Astrocyte (in vitro differentiated cells and primary cell): ENCODE measurements around the gene NPL. TPM values are rescaled to one million over a fixed set of nuclear protein-coding genes. Genes with fewer than 3 reads are reported as not detected.

Source experiments
- DNase-seq: peaks from one replicate; pipeline ENCODE4 v3.0.0-alpha.2; 2010; ENCODE audit warnings: low read depth
- FAIRE-seq: peaks from 2 replicates; lab custom pipeline; 2011; peaks lifted over from hg19 to GRCh38; lab: Jason Lieb, UNC
- H2AFZ ChIP-seq: 2 replicates; pipeline ENCODE4 v1.6.0; 2012; ENCODE audit warnings: low read depth, low read length, inconsistent platforms
- H3K27ac ChIP-seq: 2 replicates; pipeline ENCODE4 v1.5.1; 2011; ENCODE audit warnings: low read depth, low read length, inconsistent platforms
- H3K27me3 ChIP-seq: 2 replicates; pipeline ENCODE4 v1.6.0; 2011; ENCODE audit warnings: low read length, inconsistent platforms; ENCODE audit not compliant: insufficient read depth
- H3K36me3 ChIP-seq: 2 replicates; pipeline ENCODE4 v1.5.1; 2011; ENCODE audit warnings: low read length, inconsistent platforms; ENCODE audit not compliant: insufficient read depth
- H3K4me1 ChIP-seq: 2 replicates; pipeline ENCODE4 v1.5.1; 2011; ENCODE audit warnings: low read length, inconsistent platforms; ENCODE audit not compliant: insufficient read depth
- H3K4me2 ChIP-seq: 2 replicates; pipeline ENCODE4 v1.6.0; 2012; ENCODE audit warnings: low read length, inconsistent platforms
- H3K4me3 ChIP-seq: 2 replicates; pipeline ENCODE4 v1.5.1; 2011; ENCODE audit warnings: low read depth, mild to moderate bottlenecking, low read length, inconsistent platforms; ENCODE audit not compliant: insufficient read depth
- H3K79me2 ChIP-seq: 2 replicates; pipeline ENCODE4 v1.6.0; 2012; ENCODE audit warnings: mild to moderate bottlenecking, low read length, inconsistent platforms; ENCODE audit not compliant: insufficient read depth
- H3K9ac ChIP-seq: 2 replicates; pipeline ENCODE4 v1.6.0; 2012; ENCODE audit warnings: mild to moderate bottlenecking, low read length, inconsistent platforms
- H3K9me3 ChIP-seq: 2 replicates; pipeline ENCODE4 v1.5.1; 2012; ENCODE audit warnings: low read depth, mild to moderate bottlenecking, low read length, inconsistent platforms; ENCODE audit not compliant: insufficient read depth
- H4K20me1 ChIP-seq: 2 replicates; pipeline ENCODE4 v1.6.0; 2012; ENCODE audit warnings: low read length, inconsistent platforms; ENCODE audit not compliant: insufficient read depth
- H3K27ac Mint-ChIP-seq: one replicate; pipeline ENCODE4 v1.8.0; 2021; ENCODE audit warnings: mild to moderate bottlenecking, mixed read lengths; ENCODE audit not compliant: unreplicated experiment
- H3K27me3 Mint-ChIP-seq: one replicate; pipeline ENCODE4 v1.8.0; 2021; ENCODE audit warnings: low read depth, mixed read lengths; ENCODE audit not compliant: unreplicated experiment
- H3K36me3 Mint-ChIP-seq: one replicate; pipeline ENCODE4 v1.8.0; 2021; ENCODE audit warnings: low read depth, mixed read lengths; ENCODE audit not compliant: unreplicated experiment
- H3K4me1 Mint-ChIP-seq: one replicate; pipeline ENCODE4 v1.8.0; 2021; ENCODE audit warnings: low read depth, mixed read lengths; ENCODE audit not compliant: unreplicated experiment
- H3K4me3 Mint-ChIP-seq: one replicate; pipeline ENCODE4 v1.8.0; 2021; ENCODE audit warnings: mild to moderate bottlenecking, moderate library complexity, mixed read lengths; ENCODE audit not compliant: unreplicated experiment
- H3K9me3 Mint-ChIP-seq: one replicate; pipeline ENCODE4 v1.8.0; 2021; ENCODE audit warnings: mild to moderate bottlenecking, mixed read lengths; ENCODE audit not compliant: unreplicated experiment
- CTCF ChIP-seq: IDR thresholded peaks from 2 replicates; pipeline ENCODE4 v1.5.1; 2011; ENCODE audit warnings: low read depth, mild to moderate bottlenecking, inconsistent platforms, low read length, moderate library complexity; ENCODE audit not compliant: insufficient read depth
- EZH2 ChIP-seq: IDR thresholded peaks from 2 replicates; pipeline ENCODE4 v1.6.1; 2012; ENCODE audit warnings: mild to moderate bottlenecking, low read length, inconsistent platforms; ENCODE audit not compliant: insufficient read depth
- total RNA-seq: library from RNA; stranded (reverse); gene quantifications from 2 replicates; pipeline ENCODE4 v1.2.1, GENCODE V29; 2021

NPL gene
- total RNA-seq, 1 donor from 2014 or later, result 3.3 TPM

- Histone ChIP-seq H3K9ac (no peak overlapping the region), H3K4me3 (no peak overlapping the region), H4K20me1 (no peaks in the 10 kb centered on the region), H3K36me3 (no peaks in the 10 kb centered on the region), H2AFZ (no peak overlapping the region), H3K4me2 (no peak overlapping the region), H3K4me1 (peaks cover 6% of the 10 kb centered on the region), H3K9me3 (no peaks in the 10 kb centered on the region), H3K27ac (no peak overlapping the region), H3K79me2 (no peaks in the 10 kb centered on the region), H3K27me3 (peaks cover 19% of the 10 kb centered on the region)
- Mint-ChIP-seq H3K27me3 (peaks cover 8% of the 10 kb centered on the region), H3K4me1 (peaks cover 5% of the 10 kb centered on the region), H3K9me3 (no peaks in the 10 kb centered on the region), H3K4me3 (no peak overlapping the region), H3K27ac (no peak overlapping the region), H3K36me3 (no peaks in the 10 kb centered on the region)
- DNase-seq (peak; percentile 48), FAIRE-seq (no peak)
- TF ChIP-seq EZH2 (no peak), CTCF (peak; percentile 76)
These were observed 3.2 kb upstream of the NPL start for GRCh38 chr1:182786223-182786994.

GRCh38 chr1:182786995-182787324, 2.6 kb upstream of the NPL start:
- TF ChIP-seq EZH2 (no peak), CTCF (no peak)
- no peak overlapping the region for H2AFZ ChIP-seq
- no peak overlapping the region for H3K27ac Mint-ChIP-seq
- H3K9me3 Mint-ChIP-seq, result no peaks in the 10 kb centered on the region
- no peak overlapping the region for H3K4me2 ChIP-seq
- no peaks in the 10 kb centered on the region for H3K36me3 Mint-ChIP-seq
- H3K9ac ChIP-seq, result no peak overlapping the region
- peaks cover 8% of the 10 kb centered on the region for H3K27me3 Mint-ChIP-seq
- H3K4me3 ChIP-seq, result no peak overlapping the region
- no peaks in the 10 kb centered on the region for H3K79me2 ChIP-seq
- peaks cover 4% of the 10 kb centered on the region for H3K4me1 Mint-ChIP-seq
- H3K4me3 Mint-ChIP-seq, result no peak overlapping the region
- DNase-seq (no peak), FAIRE-seq (no peak)
- no peaks in the 10 kb centered on the region for H3K9me3 ChIP-seq
- H3K27ac ChIP-seq, result no peak overlapping the region
- H3K27me3 ChIP-seq, result peaks cover 19% of the 10 kb centered on the region
- H3K36me3 ChIP-seq, result no peaks in the 10 kb centered on the region
- peaks cover 6% of the 10 kb centered on the region for H3K4me1 ChIP-seq
- H4K20me1 ChIP-seq, result no peaks in the 10 kb centered on the region
